DOHH2 (cell line): ENCODE results near the gene SLC26A1.

Experiments
- H3F3A ChIP-seq: fragments of 200-600 bp; sonication (generic), shearing (Covaris generic); 2 replicates; pipeline ENCODE4 v1.6.0; 2016; ENCODE audit warnings: antibody characterized with exemption, mild to moderate bottlenecking; ENCODE audit not compliant: control insufficient read depth, insufficient read depth
- H3K27ac ChIP-seq: fragments of 200-600 bp; sonication (generic); 2 replicates; pipeline ENCODE4 v1.5.1; 2014; ENCODE audit warnings: low read depth, mild to moderate bottlenecking, low read length, moderate library complexity
- H3K27me3 ChIP-seq: fragments of 200-600 bp; sonication (generic); 2 replicates; pipeline ENCODE4 v1.6.1; 2014; ENCODE audit warnings: mild to moderate bottlenecking, low read length, mixed read lengths; ENCODE audit not compliant: control insufficient read depth
- H3K36me3 ChIP-seq: fragments of 200-600 bp; sonication (generic); 2 replicates; pipeline ENCODE4 v1.6.1; 2014; ENCODE audit warnings: mild to moderate bottlenecking, low read length, moderate library complexity, mixed read lengths; ENCODE audit not compliant: control insufficient read depth
- H3K4me1 ChIP-seq: fragments of 200-600 bp; sonication (generic); 2 replicates; pipeline ENCODE4 v1.6.1; 2014; ENCODE audit warnings: mild to moderate bottlenecking, low read length, mixed read lengths; ENCODE audit not compliant: control insufficient read depth
- H3K4me2 ChIP-seq: fragments of 200-600 bp; sonication (generic); 2 replicates; pipeline ENCODE4 v1.6.0; 2014; ENCODE audit warnings: mild to moderate bottlenecking, low read length, moderate library complexity
- H3K4me3 ChIP-seq: fragments of 200-600 bp; sonication (generic); 2 replicates; pipeline ENCODE4 v1.5.1; 2014; ENCODE audit warnings: mild to moderate bottlenecking, low read length, mixed read lengths
- H3K79me2 ChIP-seq: fragments of 200-600 bp; sonication (generic); 2 replicates; pipeline ENCODE4 v1.6.1; 2014; ENCODE audit warnings: mild to moderate bottlenecking, low read length, mixed read lengths; ENCODE audit not compliant: control insufficient read depth
- H3K9me2 ChIP-seq: fragments of 200-600 bp; sonication (generic); replicated peaks from 2 replicates; pipeline ENCODE4 v1.6.1; 2014; ENCODE audit warnings: mild to moderate bottlenecking, low read length, mixed read lengths; ENCODE audit not compliant: control insufficient read depth
- H3K9me3 ChIP-seq: fragments of 200-600 bp; sonication (generic); 2 replicates; pipeline ENCODE4 v1.6.1; 2014; ENCODE audit warnings: antibody characterized with exemption, low read length, mixed read lengths; ENCODE audit not compliant: control insufficient read depth, insufficient read depth
- H4K20me1 ChIP-seq: fragments of 200-600 bp; sonication (generic); 2 replicates; pipeline ENCODE4 v1.6.0; 2014; ENCODE audit warnings: low read depth, mild to moderate bottlenecking, antibody characterized with exemption, low read length, moderate library complexity; ENCODE audit not compliant: control insufficient read depth, insufficient read depth
- EZH2phosphoT487 ChIP-seq: fragments of 200-600 bp; sonication (generic); IDR thresholded peaks from 2 replicates; pipeline ENCODE4 v1.6.1; 2017; ENCODE audit warnings: borderline replicate concordance, mild to moderate bottlenecking, antibody characterized with exemption, low read length, moderate library complexity, mixed read lengths
- TF ChIP-seq, protein P1 (sequence below): fragments of 200-600 bp; sonication (generic); IDR thresholded peaks from one replicate; pipeline ENCODE4 v1.5.1; 2014; ENCODE audit warnings: antibody characterized with exemption, mild to moderate bottlenecking, low read depth, low read length; ENCODE audit not compliant: poor library complexity, severe bottlenecking

The SLC26A1 gene

GRCh38 chr4:1017706-1018105, 24.5 kb upstream of the SLC26A1 start:
- no peaks in the 10 kb centered on the region for H3F3A ChIP-seq
- H3K79me2 ChIP-seq, result no peaks in the 10 kb centered on the region
- TF ChIP-seq, protein P1, sequence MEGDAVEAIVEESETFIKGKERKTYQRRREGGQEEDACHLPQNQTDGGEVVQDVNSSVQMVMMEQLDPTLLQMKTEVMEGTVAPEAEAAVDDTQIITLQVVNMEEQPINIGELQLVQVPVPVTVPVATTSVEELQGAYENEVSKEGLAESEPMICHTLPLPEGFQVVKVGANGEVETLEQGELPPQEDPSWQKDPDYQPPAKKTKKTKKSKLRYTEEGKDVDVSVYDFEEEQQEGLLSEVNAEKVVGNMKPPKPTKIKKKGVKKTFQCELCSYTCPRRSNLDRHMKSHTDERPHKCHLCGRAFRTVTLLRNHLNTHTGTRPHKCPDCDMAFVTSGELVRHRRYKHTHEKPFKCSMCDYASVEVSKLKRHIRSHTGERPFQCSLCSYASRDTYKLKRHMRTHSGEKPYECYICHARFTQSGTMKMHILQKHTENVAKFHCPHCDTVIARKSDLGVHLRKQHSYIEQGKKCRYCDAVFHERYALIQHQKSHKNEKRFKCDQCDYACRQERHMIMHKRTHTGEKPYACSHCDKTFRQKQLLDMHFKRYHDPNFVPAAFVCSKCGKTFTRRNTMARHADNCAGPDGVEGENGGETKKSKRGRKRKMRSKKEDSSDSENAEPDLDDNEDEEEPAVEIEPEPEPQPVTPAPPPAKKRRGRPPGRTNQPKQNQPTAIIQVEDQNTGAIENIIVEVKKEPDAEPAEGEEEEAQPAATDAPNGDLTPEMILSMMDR, result no peak
- TF ChIP-seq EZH2phosphoT487, result no peak
- H3K27me3 ChIP-seq, result peaks cover 4% of the 10 kb centered on the region
- peaks cover 11% of the 10 kb centered on the region for H3K4me1 ChIP-seq
- no peaks in the 10 kb centered on the region for H3K9me3 ChIP-seq
- no peak overlapping the region for H3K4me2 ChIP-seq
- H3K27ac ChIP-seq, result no peak overlapping the region
- no peak overlapping the region for H3K4me3 ChIP-seq
- no peaks in the 10 kb centered on the region for H3K9me2 ChIP-seq
- H4K20me1 ChIP-seq, result no peaks in the 10 kb centered on the region
- H3K36me3 ChIP-seq, result no peaks in the 10 kb centered on the region

DNA sequence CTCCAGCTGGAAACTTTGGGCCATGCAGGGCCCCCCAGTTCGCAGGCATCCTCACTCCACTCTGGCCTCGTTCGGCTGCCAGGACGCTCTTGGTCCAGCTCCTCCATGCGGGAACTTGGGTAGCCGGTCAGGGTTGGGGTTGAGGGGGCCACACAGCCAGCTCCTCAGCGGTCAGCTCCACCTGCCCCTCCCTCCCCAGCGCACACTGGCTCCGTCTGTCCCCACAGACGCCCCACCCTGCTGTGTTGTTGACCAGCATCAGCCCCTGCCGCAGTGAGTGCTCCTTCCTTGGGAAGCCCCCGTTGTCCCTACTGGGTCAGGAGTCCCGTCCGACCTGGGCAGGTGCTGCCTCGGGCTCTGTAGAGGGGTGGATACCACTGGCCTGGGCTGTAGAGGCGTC, 24.0 kb upstream of the SLC26A1 start:
- Histone ChIP-seq H3K4me2 (no peak overlapping the region), H3K27me3 (peaks cover 9% of the 10 kb centered on the region), H3K36me3 (no peaks in the 10 kb centered on the region), H3K9me3 (no peaks in the 10 kb centered on the region), H4K20me1 (no peaks in the 10 kb centered on the region), H3K27ac (no peak overlapping the region), H3K79me2 (no peaks in the 10 kb centered on the region), H3K4me1 (peaks cover 12% of the 10 kb centered on the region), H3K9me2 (no peaks in the 10 kb centered on the region), H3K4me3 (no peak overlapping the region), H3F3A (no peaks in the 10 kb centered on the region)
- no peak for TF ChIP-seq EZH2phosphoT487
- TF ChIP-seq, protein P1, result no peak

DNA sequence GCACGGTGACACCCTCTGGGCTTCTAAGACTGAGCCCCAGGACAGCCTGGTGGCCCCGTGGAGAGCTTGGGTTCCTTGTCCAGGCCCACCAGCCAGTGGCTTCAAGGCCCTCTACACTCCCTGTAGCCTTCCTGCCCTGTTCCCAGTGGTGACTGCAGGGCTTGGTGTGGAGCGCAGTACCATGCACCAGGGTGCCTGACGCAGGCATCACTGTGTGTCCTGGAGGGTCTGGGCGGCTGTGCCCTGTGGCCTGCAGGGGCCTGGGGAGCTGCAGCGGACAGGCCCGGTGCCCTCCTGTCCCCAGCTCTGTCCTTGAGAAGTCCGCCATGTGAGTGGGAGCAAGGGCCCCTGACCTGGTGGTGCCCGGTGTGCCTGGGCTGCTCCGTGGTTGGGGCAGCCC, 22.5 kb upstream of the SLC26A1 start:
- Histone ChIP-seq H3K9me3 (no peaks in the 10 kb centered on the region), H3F3A (peaks cover 3% of the 10 kb centered on the region), H3K4me1 (peaks cover 7% of the 10 kb centered on the region), H3K79me2 (no peaks in the 10 kb centered on the region), H3K36me3 (no peaks in the 10 kb centered on the region), H3K4me2 (no peak overlapping the region), H4K20me1 (no peaks in the 10 kb centered on the region), H3K27ac (no peak overlapping the region), H3K27me3 (peaks cover 15% of the 10 kb centered on the region), H3K9me2 (no peaks in the 10 kb centered on the region), H3K4me3 (no peak overlapping the region)
- TF ChIP-seq EZH2phosphoT487, result no peak
- TF ChIP-seq, protein P1, result no peak
